ENCODE data around the gene HCN3. TPM values are rescaled to one million over a fixed set of nuclear protein-coding genes. Genes with fewer than 3 reads are reported as not detected.

Gene HCN3
- total RNA-seq, 1 experiment from 2014 or later, result 5.4 TPM

DNA sequence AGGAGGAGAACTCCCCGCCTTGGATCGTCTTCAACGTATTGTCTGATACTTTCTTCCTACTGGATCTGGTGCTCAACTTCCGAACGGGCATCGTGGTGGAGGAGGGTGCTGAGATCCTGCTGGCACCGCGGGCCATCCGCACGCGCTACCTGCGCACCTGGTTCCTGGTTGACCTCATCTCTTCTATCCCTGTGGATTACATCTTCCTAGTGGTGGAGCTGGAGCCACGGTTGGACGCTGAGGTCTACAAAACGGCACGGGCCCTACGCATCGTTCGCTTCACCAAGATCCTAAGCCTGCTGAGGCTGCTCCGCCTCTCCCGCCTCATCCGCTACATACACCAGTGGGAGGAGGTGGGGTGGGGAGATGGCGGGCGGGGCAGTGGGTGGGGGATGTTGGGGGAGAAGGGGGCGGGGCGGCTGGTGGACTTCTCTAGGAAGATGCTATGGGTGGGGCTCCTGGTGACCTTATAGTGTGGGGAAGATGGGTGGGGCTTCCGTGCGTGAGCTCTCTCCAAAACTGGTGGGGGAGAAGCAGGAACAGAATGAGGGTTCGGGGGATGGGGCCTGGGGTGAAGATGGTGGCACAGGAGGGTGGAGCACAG, 5.3 kb downstream of the HCN3 start:
- H3K27me3 Mint-ChIP-seq (ENCODE audit: low read depth), result no peaks in the 10 kb centered on the region
- WGBS (ENCODE audit: extremely low coverage, insufficient read length, low lambda C conversion rate), result no CpG with 5 or more reads among the region's 29 CpGs
- H3K27ac Mint-ChIP-seq, result no peak overlapping the region; a peak in 1 of 7 replicates
- Histone ChIP-seq H3K23ac (ENCODE audit: insufficient read length, low read depth, low read length) (no peak overlapping the region), H3K18ac (ENCODE audit: insufficient read length, low read depth, low read length) (no peak overlapping the region), H2BK12ac (ENCODE audit: insufficient read length, low read depth, low read length) (no peak overlapping the region), H2AK5ac (ENCODE audit: insufficient read length, low read length) (no peak overlapping the region), H3K4me2 (ENCODE audit: insufficient read depth, insufficient read length, low read length) (no peak overlapping the region), H4K91ac (ENCODE audit: insufficient read length, low read depth, low read length) (no peak overlapping the region), H4K5ac (ENCODE audit: insufficient read length, low read depth, low read length) (no peak overlapping the region), H3K27me3 (ENCODE audit: insufficient read depth, low read length) (no peaks in the 10 kb centered on the region), H4K8ac (replicated peaks; ENCODE audit: insufficient read length, low read depth, low read length) (no peak overlapping the region), H3K4me1 (ENCODE audit: insufficient read depth, low read length) (peaks cover 6% of the 10 kb centered on the region; the same call in 1 of the 2 replicates), H3K27ac (ENCODE audit: insufficient read length, low read depth, low read length) (no peak overlapping the region), H2BK20ac (ENCODE audit: low read depth, low read length, poor library complexity, severe bottlenecking) (no peak overlapping the region), H2BK15ac (ENCODE audit: low read depth, low read length) (no peak overlapping the region), H3K4ac (ENCODE audit: low read depth, low read length) (no peak overlapping the region), H4K20me1 (ENCODE audit: control insufficient read depth, insufficient read depth, insufficient read length) (no peaks in the 10 kb centered on the region), H3K79me2 (ENCODE audit: insufficient read depth, low read length) (no peaks in the 10 kb centered on the region), H2BK5ac (ENCODE audit: insufficient read length, low read length) (no peak overlapping the region), H3K9ac (ENCODE audit: extremely low read depth, insufficient read length, low read length) (no peak overlapping the region), H2AFZ (ENCODE audit: low read length) (no peak overlapping the region), H3K23me2 (ENCODE audit: insufficient read length, low read depth, low read length, poor library complexity, severe bottlenecking) (peaks cover 9% of the 10 kb centered on the region), H3K9me3 (ENCODE audit: control insufficient read depth, low read depth, low read length) (no peaks in the 10 kb centered on the region), H3T11ph (ENCODE audit: low read length) (no peak overlapping the region), H2BK120ac (ENCODE audit: low read depth, low read length, poor library complexity, severe bottlenecking) (no peak overlapping the region), H3K14ac (ENCODE audit: insufficient read depth, low read length) (no peak overlapping the region), H3K56ac (ENCODE audit: insufficient read length, low read depth, low read length) (no peak overlapping the region), H3K79me1 (ENCODE audit: insufficient read depth, low read depth, low read length, poor library complexity, severe bottlenecking) (no peaks in the 10 kb centered on the region)
- no peak overlapping the region; a peak in 1 of 5 replicates for H3K4me3 Mint-ChIP-seq
- peaks cover 3 to 10% (median 7%) of the 10 kb centered on the region in 3 experiments; a peak in 5 of 7 replicates for H3K36me3 Mint-ChIP-seq (ENCODE audit: insufficient read depth in 1 of 3, low read depth in 3 of 3)
- TF ChIP-seq, protein P1, sequence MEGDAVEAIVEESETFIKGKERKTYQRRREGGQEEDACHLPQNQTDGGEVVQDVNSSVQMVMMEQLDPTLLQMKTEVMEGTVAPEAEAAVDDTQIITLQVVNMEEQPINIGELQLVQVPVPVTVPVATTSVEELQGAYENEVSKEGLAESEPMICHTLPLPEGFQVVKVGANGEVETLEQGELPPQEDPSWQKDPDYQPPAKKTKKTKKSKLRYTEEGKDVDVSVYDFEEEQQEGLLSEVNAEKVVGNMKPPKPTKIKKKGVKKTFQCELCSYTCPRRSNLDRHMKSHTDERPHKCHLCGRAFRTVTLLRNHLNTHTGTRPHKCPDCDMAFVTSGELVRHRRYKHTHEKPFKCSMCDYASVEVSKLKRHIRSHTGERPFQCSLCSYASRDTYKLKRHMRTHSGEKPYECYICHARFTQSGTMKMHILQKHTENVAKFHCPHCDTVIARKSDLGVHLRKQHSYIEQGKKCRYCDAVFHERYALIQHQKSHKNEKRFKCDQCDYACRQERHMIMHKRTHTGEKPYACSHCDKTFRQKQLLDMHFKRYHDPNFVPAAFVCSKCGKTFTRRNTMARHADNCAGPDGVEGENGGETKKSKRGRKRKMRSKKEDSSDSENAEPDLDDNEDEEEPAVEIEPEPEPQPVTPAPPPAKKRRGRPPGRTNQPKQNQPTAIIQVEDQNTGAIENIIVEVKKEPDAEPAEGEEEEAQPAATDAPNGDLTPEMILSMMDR (conservative IDR thresholded peaks at IDR 0.05), result no peak
- DNase-seq, result no peak
- peaks cover 14 to 16% of the 10 kb centered on the region in 2 experiments for H3K4me1 Mint-ChIP-seq
- H3K9me3 Mint-ChIP-seq, result no peaks in the 10 kb centered on the region

All from H9 (cell line).